Measurements from ENCODE around the gene SPN. TPM values are rescaled to one million over a fixed set of nuclear protein-coding genes. Genes with fewer than 3 reads are reported as not detected.
"Not testable (repeated sequence)": the region's sequence is repeated elsewhere in the genome, so short reads cannot be mapped to it uniquely, and the experiment has no call there.

The SPN gene
- total RNA-seq, 4 donors from 2014 or later = 0.26 to 2.4 (median 0.83) TPM; not detected in 1

GRCh38 chr16:29650771-29651170 is 12.3 kb upstream of the SPN start:
- Histone ChIP-seq H3K27me3 (no peaks in the 10 kb centered on the region), H3K9me3 (no peaks in the 10 kb centered on the region), H3K4me3 (no peak overlapping the region), H3K27ac (no peak overlapping the region), H3K4me1 (no peaks in the 10 kb centered on the region), H3K36me3 (no peaks in the 10 kb centered on the region)
- no peak for DNase-seq
- TF ChIP-seq POLR2A (IDR thresholded peaks at IDR 0.05) (no peak), CTCF (IDR thresholded peaks at IDR 0.05) (no peak)
- intact Hi-C loops (cut with DNase I; ENCODE audit: low total_unique reads) = no loop called here

GRCh38 chr16:29651774-29652349 is 11.2 kb upstream of the SPN start:
- intact Hi-C loops (cut with DNase I; ENCODE audit: low total_unique reads) = no loop called here
- TF ChIP-seq CTCF (IDR thresholded peaks at IDR 0.05) (no peak), POLR2A (IDR thresholded peaks at IDR 0.05) (no peak)
- no peaks in the 10 kb centered on the region for H3K36me3 ChIP-seq
- no peaks in the 10 kb centered on the region for H3K9me3 ChIP-seq
- H3K4me3 ChIP-seq = no peak overlapping the region
- no peak for DNase-seq
- no peaks in the 10 kb centered on the region for H3K4me1 ChIP-seq
- no peaks in the 10 kb centered on the region for H3K27me3 ChIP-seq
- no peak overlapping the region for H3K27ac ChIP-seq

- TF ChIP-seq CTCF (IDR thresholded peaks at IDR 0.05) (no peak), POLR2A (IDR thresholded peaks at IDR 0.05) (no peak)
- Histone ChIP-seq H3K27ac (no peak overlapping the region), H3K36me3 (no peaks in the 10 kb centered on the region), H3K4me1 (no peaks in the 10 kb centered on the region), H3K9me3 (no peaks in the 10 kb centered on the region), H3K27me3 (no peaks in the 10 kb centered on the region), H3K4me3 (no peak overlapping the region)
- no peak for DNase-seq
- intact Hi-C loops (cut with DNase I; ENCODE audit: low total_unique reads) = no loop called here
These were observed 9.6 kb upstream of the SPN start for GRCh38 chr16:29653471-29653870.

GRCh38 chr16:29653890-29654289 is 9.2 kb upstream of the SPN start:
- H3K36me3 ChIP-seq; H3K4me1 ChIP-seq; H3K9me3 ChIP-seq; DNase-seq; H3K27ac ChIP-seq; intact Hi-C loops (cut with DNase I; ENCODE audit: low total_unique reads); H3K27me3 ChIP-seq; H3K4me3 ChIP-seq: not testable (repeated sequence)

GRCh38 chr16:29656688-29657523 is 6.1 kb upstream of the SPN start:
- no peak for DNase-seq
- no peak overlapping the region for H3K4me3 ChIP-seq
- no peaks in the 10 kb centered on the region for H3K36me3 ChIP-seq
- H3K27me3 ChIP-seq = no peaks in the 10 kb centered on the region
- intact Hi-C loops (cut with DNase I; ENCODE audit: low total_unique reads) = no loop called here
- no peaks in the 10 kb centered on the region for H3K9me3 ChIP-seq
- no peak for TF ChIP-seq CTCF (IDR thresholded peaks at IDR 0.05)
- no peak for TF ChIP-seq POLR2A (IDR thresholded peaks at IDR 0.05)
- no peak overlapping the region for H3K27ac ChIP-seq
- H3K4me1 ChIP-seq = no peaks in the 10 kb centered on the region
